T follicular helper cell (primary cell): ENCODE results near the gene JMY.

Experiments
- DNase-seq: peaks from one replicate; pipeline ENCODE4 v3.0.0-alpha.2; 2020; ENCODE audit warnings: low read depth
- total RNA-seq, 2 experiments: gene quantifications; one replicate each; lab custom pipeline; 2026; lab: John Stamatoyannopoulos, UW

Gene JMY, protein sequence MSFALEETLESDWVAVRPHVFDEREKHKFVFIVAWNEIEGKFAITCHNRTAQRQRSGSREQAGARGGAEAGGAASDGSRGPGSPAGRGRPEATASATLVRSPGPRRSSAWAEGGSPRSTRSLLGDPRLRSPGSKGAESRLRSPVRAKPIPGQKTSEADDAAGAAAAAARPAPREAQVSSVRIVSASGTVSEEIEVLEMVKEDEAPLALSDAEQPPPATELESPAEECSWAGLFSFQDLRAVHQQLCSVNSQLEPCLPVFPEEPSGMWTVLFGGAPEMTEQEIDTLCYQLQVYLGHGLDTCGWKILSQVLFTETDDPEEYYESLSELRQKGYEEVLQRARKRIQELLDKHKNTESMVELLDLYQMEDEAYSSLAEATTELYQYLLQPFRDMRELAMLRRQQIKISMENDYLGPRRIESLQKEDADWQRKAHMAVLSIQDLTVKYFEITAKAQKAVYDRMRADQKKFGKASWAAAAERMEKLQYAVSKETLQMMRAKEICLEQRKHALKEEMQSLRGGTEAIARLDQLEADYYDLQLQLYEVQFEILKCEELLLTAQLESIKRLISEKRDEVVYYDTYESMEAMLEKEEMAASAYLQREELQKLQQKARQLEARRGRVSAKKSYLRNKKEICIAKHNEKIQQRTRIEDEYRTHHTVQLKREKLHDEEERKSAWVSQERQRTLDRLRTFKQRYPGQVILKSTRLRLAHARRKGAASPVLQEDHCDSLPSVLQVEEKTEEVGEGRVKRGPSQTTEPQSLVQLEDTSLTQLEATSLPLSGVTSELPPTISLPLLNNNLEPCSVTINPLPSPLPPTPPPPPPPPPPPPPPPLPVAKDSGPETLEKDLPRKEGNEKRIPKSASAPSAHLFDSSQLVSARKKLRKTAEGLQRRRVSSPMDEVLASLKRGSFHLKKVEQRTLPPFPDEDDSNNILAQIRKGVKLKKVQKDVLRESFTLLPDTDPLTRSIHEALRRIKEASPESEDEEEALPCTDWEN
- 76.5 to 109 reads per million in 2 experiments for total RNA-seq

- DNase-seq = peak; percentile 85
These were observed at the start of gene JMY for GRCh38 chr5:79235634-79236361. JMY (plus strand) TSS chr5:79236131; CDS start chr5:79236651, 520 bp downstream.

DNA sequence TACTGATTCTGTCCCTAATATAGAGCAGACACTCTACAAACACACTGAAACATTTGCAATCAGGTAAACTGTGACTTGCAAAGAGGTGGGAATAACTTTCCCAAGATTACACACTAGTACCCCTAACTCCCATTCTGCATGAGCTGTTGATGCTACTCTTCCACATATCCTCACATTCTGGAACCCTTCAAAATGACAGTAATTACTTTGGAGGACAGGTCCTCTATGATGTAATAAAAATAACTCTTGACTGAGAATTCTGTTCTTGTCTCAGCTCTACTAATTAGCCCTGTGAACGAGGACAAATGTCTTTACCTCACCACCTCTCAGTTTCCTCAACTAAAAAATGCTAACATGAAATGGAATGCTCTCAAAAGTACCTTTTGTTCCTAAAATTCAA, 49.5 kb upstream of the JMY start:
- no peak for DNase-seq

DNA sequence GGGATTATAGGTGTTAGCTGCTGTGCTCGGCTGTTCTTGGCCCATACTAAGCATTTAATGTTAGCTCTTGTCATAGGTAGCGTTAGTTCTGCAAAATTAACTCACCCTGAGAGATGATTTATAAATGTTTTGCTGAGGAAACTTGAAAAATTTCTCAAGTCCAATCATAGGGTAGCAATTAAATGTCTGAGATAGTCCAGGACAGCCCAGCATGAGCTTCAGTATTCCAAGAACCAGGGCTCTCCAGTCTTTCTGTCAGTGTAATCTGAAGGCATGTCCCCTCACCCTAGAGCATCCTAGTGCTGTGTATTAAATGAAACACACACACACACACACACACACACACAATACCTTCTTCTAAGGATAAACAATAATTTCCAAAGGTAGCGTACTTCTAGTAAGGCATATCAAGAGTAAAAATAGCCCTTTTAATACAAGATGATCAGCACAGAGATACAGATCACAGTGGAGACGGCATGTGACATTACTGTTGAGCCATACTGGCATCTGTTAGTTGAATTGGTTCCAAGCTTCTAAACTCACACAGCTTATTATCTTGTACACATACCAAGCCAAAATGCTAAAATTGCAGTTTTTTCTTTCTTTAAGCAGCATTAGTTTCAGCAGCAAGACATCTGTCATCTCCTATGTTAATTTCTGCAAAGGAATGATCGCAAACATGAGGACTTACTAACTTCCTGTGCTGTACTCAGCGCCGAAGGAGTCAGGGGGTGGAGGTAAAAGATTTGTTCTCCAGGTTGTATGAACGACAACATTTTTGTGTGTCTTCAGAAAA, 46.3 kb upstream of the JMY start:
- no peak for DNase-seq

- no peak for DNase-seq
These were observed 45.7 kb upstream of the JMY start for GRCh38 chr5:79190235-79190529.

DNA sequence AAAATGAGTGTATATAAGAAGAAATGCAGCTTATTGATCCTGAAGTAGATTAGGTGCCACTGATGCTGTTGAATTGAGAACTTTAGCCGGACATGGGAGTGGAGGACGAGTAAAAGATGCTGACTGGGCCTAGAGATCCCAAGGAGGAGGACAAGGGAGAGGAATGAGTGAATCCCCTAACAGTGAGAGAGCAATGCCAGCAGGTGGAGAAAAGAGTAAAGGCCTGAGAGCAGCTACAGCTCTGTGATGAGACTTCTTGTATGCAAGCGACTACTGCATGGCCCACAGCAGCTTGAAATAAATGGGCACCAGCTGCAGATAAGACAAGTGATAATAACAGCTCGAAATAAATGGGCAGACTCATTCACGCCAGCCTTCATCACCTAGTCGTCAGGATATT, 44.5 kb upstream of the JMY start:
- DNase-seq = no peak

GRCh38 chr5:79193643-79194042, 42.3 kb upstream of the JMY start:
- no peak for DNase-seq

- no peak for DNase-seq
These were observed 35.3 kb upstream of the JMY start for GRCh38 chr5:79200573-79201183.

GRCh38 chr5:79201206-79201605, 34.7 kb upstream of the JMY start:
- DNase-seq = no peak

GRCh38 chr5:79202076-79202475, 33.9 kb upstream of the JMY start:
- no peak for DNase-seq

DNA sequence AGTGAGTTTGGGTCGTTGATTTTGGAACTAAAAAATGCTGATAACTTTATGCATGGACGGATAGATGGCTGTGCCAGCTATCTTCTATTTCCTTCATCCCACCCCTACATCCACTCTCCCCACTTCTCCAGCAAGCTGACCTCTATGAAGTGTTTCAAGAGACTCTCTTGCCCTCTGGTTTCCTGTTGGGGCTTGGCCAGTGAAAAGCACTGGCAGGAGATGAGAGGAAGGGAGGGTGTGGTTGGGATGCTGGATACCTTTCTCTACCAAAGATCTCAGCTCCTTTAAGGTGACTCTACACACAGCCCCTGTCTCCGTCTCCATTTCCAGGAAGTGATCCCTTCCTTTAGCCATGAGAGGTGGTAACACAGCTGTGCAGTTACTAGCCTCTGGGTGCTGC, 30.0 kb upstream of the JMY start:
- no peak for DNase-seq

GRCh38 chr5:79206541-79206940, 29.4 kb upstream of the JMY start:
- DNase-seq = no peak

DNA sequence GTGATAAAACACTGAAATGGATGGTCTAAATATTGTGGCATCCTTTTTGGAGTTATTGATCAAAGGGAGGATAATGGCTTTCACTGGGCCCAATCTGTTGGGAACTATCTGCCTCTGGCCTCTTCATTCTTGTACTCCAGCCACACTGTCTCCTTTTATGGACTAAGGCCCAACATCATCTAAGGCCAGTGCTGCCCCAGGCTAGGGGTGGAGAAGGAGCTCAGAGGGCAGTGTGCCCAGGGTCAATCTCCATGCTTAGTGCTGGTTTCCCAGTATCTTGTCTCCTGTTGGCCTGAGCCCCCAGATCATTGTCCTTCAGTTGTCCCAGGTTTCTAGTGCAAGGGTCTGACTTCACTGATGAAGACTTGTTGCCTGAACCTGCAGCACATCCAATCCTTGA, 26.4 kb upstream of the JMY start:
- DNase-seq = no peak

- no peak for DNase-seq
These were observed 11.5 kb upstream of the JMY start for GRCh38 chr5:79224286-79224984.

DNA sequence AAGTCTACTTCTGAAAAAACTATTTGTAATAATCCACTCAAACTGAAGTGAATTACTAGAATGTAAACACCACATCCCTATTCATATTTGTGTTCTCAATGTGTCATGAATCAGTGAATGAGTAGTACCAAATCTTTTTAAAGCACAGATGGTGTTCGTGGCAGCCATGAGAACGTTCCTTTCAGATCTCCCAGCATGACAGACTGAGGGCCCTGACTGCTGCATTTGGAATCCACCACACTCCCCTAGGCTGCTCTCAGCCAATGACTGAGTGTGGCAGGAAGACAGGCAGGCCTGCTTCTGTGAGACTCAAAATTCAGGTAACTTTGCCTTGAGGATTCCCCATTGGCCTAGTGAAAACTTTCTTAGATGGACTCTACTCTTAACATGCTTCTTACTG, 10.9 kb upstream of the JMY start:
- no peak for DNase-seq

- no peak for DNase-seq
These were observed 10.5 kb upstream of the JMY start for GRCh38 chr5:79225441-79225840.

- DNase-seq = no peak
These were observed 8.4 kb upstream of the JMY start for GRCh38 chr5:79227484-79228025.

GRCh38 chr5:79229357-79230174, 6.4 kb upstream of the JMY start:
- DNase-seq = no peak

DNA sequence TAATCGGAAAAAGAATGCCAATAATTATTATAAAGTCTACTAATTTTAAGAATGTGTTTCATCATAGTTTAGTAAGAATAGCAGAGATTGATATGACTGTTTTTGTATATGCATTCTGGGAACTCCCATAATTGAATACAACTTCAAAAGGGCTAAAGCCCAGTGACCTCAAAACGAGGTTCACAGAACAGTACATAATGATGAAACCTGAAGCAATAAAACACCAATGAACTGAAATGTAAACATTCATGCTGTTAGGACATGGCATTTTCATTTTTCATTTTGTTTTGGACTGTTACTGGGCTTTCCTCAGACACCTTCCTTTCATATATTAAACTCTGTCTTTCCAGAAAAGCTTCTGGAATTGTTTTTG, 684 bp upstream of the JMY start:
- no peak for DNase-seq

DNA sequence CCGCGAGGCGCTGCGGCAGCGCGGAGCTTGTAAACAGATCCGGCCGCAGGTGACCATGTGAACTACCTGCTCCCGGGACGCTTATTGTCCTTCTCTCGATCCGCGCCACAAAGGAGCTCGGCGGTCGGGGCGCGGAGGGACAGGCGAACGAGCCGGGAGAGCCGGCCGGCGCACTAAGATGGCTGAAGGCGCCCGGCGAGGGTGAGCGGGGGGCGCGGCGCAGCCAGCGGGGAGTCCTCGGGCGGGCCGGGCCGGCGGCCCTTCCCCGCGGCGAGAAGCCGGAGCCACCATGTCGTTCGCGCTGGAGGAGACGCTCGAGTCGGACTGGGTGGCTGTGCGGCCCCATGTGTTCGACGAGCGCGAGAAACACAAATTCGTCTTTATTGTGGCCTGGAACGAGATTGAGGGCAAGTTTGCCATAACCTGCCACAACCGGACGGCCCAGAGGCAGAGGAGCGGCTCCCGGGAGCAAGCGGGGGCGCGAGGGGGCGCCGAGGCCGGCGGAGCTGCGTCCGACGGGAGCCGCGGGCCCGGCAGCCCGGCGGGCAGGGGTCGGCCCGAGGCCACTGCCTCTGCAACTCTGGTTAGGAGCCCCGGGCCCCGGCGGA, 535 bp downstream of the JMY start:
- no peak for DNase-seq
